GM21423 (cell line): ENCODE data around the gene IQCM.

Source experiments
- ATAC-seq: cut with Tn5 transposase; IDR thresholded peaks from one replicate; pipeline ENCODE4 v1.9.1; 2021; ENCODE audit warnings: mild to moderate bottlenecking, moderate library complexity; ENCODE audit not compliant: unreplicated experiment

Gene IQCM

DNA sequence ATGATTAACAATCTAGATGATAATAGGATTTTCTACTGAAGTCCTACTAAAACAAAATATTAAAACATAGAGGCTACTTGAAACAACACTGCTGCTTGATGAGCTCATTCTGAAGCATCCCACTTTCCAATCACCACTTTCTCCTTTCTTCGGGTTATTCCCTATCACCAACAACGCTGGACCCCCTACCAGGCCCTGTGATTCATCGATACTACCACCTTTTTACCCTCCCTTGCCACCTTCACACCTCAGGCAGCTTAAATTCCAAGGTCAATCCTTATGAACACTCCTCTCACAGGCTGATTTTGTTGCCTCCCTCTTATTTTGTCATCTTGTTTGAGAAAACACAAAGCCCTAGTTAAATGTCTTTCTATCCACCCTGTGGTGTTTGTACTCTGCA, 102.6 kb downstream of the IQCM start:
- ATAC-seq = no peak

DNA sequence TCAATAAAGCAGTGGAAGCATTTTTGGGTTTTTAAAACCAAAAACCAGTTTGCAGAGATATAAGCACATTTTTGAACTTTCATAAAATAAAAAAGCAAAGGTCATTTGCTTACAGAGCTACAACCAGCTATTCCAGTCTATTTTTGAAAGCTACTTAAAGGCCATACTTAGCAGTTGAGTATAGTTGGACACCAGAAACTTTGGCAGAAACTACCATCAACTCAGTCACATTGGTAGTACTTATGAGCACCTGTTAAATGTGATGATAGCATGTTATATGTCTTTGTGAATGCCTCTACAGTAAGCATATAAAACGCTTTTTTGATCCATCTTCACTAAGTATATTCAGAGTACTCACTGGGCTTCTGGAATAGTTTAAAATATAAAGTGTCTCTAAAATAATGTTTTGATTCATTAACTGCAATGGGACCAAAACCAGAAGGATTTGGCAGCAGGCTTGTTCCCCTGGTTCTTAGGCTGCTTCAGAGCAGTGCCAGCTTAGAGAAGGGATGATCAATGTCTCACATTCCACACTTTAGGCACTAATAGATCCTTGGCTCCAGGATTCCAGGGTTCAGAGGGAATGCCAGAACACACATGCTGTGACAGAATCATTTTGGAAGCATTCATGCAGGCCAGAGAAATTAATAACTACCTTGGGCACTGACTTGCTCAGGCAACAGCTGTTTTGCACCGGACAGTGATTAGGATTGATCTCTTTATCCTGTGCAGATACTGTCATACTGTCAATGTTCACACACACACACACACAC, 103.9 kb downstream of the IQCM start:
- ATAC-seq = no peak

DNA sequence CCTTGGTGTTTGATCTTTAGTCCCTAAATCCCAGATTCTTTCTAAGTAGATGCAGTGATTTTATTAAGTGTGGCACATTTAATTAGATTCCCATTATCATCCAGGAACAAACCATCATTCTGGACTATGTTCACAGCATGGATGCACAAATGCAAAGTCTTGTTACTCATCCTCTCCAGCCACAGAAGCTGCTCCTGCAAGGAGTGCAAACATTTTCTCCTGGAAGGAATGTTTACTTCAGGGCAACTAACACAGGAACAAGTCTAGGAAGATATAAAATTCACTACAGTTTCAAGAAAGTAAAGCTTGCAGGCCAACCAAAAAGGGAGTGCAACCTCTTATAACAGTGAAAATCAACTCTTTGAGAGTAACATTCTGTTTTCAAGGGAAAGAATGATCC, 106.0 kb downstream of the IQCM start:
- no peak for ATAC-seq

DNA sequence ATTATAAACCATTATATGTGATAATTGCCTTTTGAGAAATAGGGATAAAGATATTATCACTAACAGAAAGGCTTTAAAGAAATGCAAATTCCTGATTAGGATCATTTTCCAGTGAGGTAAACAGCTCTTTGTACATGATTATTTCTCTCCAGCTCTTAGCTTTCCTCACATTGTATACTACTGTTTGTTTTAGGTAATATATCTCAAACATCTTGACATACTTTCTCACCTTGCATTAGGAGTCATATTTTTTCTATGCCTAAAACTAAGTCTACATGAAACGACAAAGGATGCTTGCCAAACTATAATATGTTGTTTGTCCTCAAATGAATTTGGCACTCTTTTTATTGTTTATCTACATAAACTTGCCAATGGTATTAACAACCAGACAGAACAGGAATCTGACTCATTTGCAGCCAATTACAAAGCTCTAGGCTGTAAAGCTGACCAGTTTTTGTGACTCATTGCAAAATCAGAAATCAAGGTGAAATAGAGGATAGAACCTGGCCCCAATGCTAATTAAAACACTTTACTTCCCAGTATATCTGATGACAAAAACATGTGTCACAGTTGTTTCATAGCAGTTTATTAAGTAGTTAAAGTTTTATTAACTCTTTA, 107.0 kb downstream of the IQCM start:
- no peak for ATAC-seq

DNA sequence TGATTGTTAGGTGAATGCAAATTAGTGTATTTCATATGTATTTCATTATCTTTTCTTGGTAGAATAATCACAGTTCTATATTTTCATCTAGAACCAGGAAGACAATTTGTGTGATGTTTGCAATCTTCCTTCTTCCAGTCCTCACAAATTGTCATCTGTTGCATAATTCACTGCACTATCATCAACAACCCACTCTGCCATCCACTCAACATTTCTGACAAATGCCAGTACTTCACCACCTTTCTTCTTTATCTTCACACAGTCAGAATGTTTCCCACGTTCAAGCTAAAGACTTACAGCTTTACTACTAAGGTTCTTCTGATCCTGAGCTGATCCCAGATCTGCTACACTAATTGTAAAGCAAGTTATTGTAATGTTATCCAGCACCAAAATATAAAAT, 107.8 kb downstream of the IQCM start:
- ATAC-seq = no peak

DNA sequence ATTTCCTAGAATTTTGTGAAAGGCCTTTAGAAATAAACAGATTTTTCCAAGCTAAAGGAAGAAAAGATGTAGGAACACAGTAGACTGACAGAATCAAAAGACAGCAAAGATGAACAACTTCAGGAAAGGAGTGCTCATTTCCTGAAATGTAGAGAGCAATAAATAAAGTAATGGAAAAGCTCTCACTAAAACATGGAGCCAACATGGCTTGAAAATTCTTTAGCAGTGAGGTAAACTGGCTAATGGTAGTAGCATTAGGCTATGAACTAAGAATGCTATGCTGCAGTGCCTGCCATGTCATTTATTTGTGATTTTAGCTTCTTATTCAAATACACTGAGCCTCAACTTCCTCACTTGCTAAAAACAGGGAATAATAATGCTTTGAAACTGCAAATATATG, 108.7 kb downstream of the IQCM start:
- no peak for ATAC-seq

DNA sequence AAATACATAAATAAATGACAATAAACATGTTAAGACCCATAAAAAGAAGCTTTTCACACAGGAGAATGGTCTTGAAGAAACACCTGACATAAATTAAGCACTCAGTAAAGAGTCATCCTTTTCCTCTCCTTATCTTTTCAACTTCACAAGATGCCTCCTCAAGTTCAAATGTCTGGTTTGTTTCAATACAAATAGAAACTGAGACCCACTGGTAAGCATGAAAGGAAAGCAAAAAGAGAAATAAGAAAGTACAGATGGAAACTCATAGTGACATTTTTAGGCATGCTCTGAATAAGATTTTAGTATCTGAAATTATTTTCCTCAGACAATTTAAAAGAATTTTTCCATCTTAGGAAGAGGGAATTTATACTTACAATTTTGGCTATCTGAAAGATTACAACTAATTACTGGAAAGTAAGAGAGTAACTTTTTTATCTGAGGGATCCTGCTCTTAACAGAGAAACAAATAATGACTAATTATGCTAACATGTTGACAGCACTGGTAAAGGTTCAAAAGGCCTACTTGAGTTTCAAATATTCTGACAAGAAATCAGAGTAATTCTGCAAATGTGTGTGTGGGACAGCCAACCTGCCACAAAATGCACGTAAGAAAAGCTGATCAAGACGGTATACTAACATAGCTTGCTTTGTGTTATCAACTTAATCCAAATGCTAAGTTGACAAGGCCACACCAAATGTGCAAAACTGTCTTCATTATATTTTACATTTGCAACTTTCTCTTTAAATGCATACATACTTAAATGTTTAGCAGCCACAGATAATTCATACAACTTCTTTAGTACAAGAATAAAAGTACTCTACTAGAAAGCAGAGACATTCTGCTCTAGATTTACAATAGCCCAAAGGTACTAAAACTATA, 113.0 kb downstream of the IQCM start:
- ATAC-seq = no peak

DNA sequence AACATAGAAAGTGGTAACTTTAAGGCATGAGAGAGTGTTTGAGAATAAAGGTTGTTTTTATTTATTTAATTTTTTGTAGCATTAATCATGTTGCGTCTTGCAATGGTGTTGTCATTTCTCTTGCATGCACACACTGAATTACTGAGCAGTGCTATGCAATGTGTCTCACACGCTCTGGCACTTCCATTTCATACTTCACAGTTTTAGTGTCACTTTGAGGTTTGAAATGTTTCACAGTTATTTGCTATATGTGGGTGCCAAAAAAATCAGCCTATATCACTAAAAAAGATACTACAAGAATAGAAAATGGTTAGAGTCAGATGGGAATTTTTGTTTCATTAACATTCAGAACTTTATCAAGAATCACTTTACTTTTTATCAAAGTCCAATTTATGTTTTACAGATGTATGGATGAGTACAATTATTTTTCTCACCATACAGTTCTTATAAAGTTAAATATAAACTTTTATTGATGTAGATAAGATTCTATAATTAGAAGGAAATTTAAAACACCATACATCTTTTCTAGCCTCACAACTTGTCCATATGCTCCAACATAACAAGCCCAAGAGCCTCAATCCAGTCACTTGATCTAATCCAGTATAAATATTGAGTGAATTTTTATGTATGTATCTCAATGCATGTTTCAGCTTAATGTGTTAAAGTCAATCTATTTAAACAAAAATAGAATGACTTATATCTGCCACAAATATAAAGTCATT, 114.0 kb downstream of the IQCM start:
- no peak for ATAC-seq

DNA sequence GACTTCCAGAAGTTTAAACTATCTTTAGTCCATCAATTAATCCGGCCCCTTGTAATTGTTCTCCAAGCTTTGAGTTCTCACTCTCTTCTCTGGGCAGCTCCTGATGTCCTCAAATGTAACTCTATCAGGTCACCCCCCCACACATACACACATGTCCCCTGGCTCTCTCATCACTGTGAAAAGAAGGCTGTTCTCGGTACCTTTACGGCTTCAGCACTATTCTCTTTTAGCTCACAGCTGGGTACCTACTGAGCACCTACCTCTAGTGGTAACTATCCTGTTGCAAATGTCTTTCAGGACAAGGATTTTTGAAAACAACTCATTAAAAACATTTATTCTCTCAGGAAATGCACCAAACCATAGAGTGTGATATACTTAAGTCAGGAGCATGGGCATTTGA, 115.4 kb downstream of the IQCM start:
- ATAC-seq = no peak

DNA sequence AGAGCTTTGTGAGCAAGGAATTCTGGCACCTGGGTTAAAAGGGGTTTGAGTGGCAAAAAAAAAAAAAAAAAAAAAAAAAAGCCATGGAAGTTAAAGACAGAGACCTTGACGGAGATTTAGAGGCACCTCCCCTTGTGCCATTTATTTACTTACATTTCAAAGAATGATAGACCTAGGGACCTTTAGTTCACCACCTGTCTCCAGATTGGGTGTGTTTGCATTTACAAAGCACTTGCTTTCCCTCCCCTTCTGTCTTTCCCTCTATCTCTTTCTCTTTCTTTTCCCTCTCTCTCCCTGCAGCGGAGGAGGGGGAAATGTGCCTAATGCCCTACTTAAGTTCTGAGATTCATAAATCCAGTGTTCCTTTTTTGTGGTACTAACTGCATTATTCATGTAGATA, 116.0 kb downstream of the IQCM start:
- no peak for ATAC-seq

DNA sequence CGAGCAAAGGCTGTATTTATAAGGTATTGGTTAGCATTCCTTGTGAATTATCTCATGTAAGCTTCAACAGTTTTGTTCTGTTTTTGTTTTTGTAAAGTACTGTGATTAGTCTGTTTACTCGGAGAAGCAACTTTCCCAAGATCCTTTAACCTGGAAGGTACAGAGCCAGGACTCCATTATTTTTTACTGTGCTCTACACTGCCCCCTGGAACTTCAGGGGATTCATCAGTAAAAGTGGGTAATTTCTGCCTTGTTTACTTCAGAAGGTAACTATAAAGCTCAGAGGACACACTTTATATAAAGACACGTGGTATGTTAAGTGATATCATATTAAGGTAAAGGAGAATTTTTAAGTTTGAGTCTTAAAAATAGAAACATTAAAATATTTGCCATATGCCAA, 124.9 kb downstream of the IQCM start:
- no peak for ATAC-seq

DNA sequence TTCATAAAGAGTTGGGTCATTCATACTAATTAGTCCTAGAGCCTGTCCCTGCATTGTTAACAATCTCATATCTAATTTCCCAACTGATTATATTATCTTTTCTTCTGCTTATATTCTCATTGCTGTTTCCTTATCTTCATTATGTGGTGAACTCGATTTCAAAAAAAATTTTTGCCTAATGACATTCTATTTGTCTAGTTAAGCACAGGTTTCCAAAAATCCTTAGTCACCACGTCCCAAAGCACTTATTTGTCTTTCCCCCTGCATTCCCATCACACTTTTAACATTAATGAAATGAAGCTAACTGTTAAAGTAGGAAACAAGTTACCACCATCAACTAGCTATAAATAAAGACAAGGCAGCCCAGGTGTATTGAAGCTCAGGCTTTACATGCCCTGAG, 131.1 kb downstream of the IQCM start:
- ATAC-seq = no peak

DNA sequence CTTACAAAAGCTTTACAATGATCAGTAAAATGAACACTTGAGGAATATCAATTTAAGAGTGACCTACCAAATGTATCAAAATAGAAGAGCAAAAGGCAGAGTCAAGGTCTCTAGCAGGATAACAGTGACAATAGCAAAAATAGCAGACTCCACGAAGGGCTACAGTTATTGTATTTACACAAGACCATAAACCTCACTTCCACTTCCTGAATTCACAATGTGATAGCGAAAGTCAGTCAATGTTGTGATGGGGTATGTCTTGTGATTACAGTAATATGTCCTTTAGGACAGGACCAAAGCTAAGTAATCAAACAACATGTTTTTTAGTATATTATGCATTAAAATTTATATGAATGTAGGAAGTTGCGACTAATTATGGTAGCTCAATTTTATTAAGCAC, 139.6 kb downstream of the IQCM start:
- ATAC-seq = peak; percentile 79

DNA sequence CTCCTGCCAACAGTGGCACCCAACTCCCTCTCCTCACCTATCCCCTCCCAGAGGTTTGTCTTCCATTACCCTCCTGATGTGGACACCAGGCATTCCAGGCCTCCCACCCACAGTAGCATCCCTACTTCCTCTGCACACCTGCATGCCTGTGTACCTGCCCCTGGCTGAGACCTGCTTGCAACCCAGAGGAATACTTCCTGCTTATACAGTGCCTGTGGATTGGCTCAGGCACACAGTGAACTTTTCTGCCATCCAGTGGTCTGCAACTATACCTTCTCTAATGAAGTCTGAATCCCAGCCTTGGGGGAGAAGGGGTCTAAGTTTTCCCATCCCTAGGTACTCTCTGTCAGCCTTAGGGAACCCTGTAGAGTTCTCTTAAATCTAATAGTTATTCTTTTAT, 169.9 kb downstream of the IQCM start:
- ATAC-seq = no peak

DNA sequence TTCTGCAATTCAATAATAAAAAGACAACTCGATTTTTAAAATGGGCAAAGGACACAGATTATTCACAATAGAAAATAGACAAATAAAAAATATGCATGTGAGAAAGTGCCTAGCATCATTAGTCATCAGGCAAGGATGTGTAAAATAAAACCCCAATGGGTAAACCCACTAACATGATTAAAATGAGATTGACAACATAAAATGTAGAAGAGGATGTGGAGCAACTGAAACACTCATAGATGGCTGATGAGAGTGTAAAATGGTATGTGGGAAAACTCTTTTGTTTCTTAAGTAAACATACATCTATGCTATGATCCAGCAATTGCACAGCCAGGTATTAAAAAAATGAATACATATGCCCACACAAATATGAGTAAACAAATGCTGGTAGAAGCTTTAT, 177.6 kb downstream of the IQCM start:
- no peak for ATAC-seq

DNA sequence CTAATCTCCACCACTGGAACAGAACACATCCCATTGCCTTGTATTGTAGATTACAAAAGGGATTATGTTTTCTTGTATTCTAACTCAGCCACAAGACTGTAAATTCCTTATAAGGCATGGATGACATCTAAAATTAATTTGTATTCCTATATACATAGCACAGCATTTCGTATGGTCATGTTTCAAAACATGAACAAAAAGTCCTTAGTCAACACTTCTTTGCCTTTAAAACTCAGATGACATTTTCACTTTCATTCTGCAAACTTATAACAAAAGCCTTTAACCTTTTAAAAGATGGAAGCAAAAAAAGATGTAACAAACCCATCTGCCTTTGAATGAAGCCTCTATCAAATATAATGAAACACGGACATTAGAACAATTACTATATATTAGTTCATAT, 181.3 kb downstream of the IQCM start:
- ATAC-seq = no peak

DNA sequence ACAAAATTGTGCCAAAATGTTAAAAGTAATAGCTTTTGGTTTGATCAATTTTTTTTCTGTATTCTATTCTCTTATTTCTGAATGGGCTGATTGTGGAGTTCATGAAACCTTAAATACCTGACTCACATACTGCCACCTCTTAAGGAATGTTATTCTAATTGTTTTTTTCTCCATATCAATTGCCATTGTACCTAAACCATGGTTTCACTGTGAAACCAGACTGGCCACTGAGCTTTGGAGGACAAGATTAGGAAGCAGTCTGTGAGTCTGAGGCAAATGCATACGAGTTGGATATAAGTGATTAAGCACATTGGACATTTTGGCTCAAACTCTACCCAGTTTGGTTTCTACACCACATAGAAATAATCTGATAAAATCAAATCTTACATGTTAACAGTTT, 184.0 kb downstream of the IQCM start:
- ATAC-seq = no peak

DNA sequence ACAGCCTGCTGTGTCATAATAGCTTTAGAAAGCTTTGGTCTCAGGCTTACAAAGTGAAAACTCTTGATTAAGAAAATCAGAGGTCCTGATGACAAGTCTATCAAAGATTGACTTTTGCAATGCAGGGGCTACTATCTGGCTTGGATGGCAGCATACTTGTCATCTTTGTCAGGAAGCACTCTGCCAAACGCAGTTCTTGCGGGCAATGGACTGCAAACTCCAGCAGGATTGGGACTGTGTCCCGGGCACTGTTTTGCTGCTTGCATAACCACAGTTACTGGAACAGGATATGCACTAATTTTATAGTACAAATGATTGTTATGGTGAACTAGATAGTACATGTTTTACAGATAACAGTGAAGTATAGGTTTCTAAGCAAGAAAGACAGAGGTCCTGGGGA, 185.6 kb downstream of the IQCM start:
- ATAC-seq = no peak

DNA sequence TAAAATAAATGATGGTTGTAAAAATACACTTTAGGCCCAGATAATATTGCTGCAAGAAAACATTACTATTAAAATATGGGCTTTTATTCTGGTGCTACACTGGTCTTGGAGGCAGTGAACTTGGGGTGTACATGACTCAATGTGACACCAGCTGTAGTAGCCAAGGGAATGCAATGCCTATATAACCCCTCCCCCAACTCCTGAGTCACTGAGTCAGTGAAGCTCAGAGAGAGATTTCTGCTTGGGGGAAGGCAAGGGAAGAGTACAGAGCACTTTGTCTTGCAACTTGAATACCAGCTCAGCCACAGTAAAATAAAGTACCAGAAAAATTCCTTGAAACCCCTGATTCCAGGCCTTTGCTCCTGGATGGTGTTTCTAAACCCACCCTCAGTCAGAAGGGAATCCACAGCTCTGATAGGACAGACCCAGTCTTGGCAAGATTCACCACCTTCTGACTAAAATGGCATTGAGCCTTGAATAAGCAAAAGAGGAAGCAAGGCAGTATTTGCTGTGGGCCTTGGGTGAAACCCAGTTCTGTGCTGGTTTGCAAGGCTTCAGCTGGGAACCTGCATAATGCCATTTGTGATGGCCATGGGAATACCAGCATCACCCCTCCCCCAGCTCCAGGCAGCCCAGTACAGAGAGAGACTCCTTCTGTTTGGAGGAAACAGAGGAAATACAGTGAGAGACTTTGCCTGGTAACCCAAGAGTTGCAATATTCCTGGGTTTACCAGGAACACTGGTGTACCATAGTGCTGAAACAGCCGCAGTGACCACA, 209.9 kb downstream of the IQCM start:
- ATAC-seq = no peak

DNA sequence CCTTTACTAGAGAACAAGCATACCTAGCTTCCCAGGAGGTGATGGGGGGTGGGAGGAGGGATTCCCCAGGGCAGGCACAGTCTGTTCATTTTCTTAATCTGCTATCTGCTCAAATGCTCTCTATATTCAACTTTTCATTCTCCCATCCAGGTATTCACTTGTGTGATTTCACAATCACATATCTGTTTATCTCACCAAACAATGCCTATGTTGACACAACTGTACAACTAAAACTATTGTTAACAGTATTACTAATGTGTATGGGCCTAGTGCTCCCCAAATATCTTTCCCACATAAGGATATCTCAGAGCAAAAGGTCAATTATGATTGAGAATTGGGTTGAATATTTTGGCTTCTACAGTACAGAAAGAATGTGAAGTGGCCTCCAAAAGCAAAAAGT, 210.8 kb downstream of the IQCM start:
- no peak for ATAC-seq

DNA sequence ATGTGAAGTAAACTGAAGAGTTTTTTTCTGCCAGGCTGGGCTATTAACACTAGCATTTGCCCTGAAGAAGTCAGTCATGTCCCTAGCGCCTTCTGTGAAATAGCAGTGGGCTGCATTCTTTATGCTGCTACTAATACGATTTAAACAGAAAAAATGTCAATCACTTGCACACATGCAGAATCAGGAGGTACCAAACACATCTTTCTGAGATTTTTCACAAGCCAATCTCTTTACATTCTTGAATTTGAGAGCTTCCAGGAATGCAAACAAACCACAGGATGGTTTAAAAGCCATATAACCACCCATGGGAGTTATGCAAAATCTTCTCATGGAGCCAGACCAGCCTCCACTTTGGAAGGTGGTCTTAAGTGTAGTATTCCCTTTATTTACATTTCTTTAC, 220.1 kb downstream of the IQCM start:
- ATAC-seq = no peak
